K562 (cell line): ENCODE data around the gene ALX3. TPM values are rescaled to one million over a fixed set of nuclear protein-coding genes. Genes with fewer than 3 reads are reported as not detected.

Source experiments
- ATAC-seq: fragments of 200-7000 bp; cut with Tn5 transposase; 3 replicates; pipeline ENCODE4 v1.9.1; 2020; ENCODE audit warnings: moderate library complexity
- BruUV-seq: library from RNA; stranded (reverse); fragments of 400-500 nt; replicated peaks from 2 replicates; lab custom pipeline; 2021; lab: Mats Ljungman, UMichigan
- CTCF ChIA-PET: fragments of 300-600 bp; formaldehyde crosslinking; extraction: SDS; loops from one replicate; lab custom pipeline; 2021; ENCODE audit warnings: low intra/inter-chr PET ratio; lab: Yijun Ruan, JAX
- POLR2A ChIA-PET: fragments of 300-600, 350-650 bp; sonication (Branson Sonifier 250); formaldehyde crosslinking; extraction: SDS; loops from one replicate; lab custom pipeline; 2021; ENCODE audit warnings: antibody characterized with exemption, inconsistent platforms; lab: Yijun Ruan, JAX
- DNase-seq, 4 experiments: peaks; one replicate each; pipeline versions ENCODE4 v3.0.0 to v3.0.0-alpha.2; 2011 to 2018; ENCODE audit warnings: low spot score in 3 of 4, mixed read lengths in 3 of 4; ENCODE audit errors: extremely low read depth in 1 of 4
- FAIRE-seq: peaks from 2 replicates; lab custom pipeline; 2011; peaks lifted over from hg19 to GRCh38; lab: Jason Lieb, UNC
- H2AFZ ChIP-seq: 2 replicates; pipeline ENCODE4 v1.6.0; 2011; ENCODE audit warnings: low read depth, low read length, control low read depth, inconsistent platforms
- H3K27ac ChIP-seq: fragments of 200-600 bp; 3 replicates; pipeline ENCODE4 v1.8.0; 2011; ENCODE audit warnings: low read depth, mild to moderate bottlenecking, control low read depth, inconsistent platforms, low read length, moderate library complexity, mixed read lengths; ENCODE audit errors: extremely low read depth
- H3K27me3 ChIP-seq, 2 experiments: fragments of 300-600 bp in 1 of 2; 2 replicates in 1 of 2; 3 replicates in 1 of 2; pipeline versions ENCODE4 v1.6.0 to v1.8.0; 2011; ENCODE audit warnings: inconsistent platforms in 2 of 2, low read length in 2 of 2, mild to moderate bottlenecking in 1 of 2, mixed read lengths in 1 of 2, moderate library complexity in 1 of 2; ENCODE audit not compliant: control insufficient read depth in 2 of 2, insufficient read depth in 2 of 2
- H3K36me3 ChIP-seq: fragments of 300-600 bp; 3 replicates; pipeline ENCODE4 v1.8.0; 2011; ENCODE audit warnings: mild to moderate bottlenecking, low read length, inconsistent platforms; ENCODE audit not compliant: control insufficient read depth, insufficient read depth
- H3K4me1 ChIP-seq, 2 experiments: fragments of 200-600 bp in 1 of 2; replicated peaks in 1 of 2; 2 replicates in 1 of 2; 3 replicates in 1 of 2; pipeline versions ENCODE4 v1.5.1 to v1.8.0; 2011; ENCODE audit warnings: inconsistent platforms in 2 of 2, low read length in 2 of 2, mild to moderate bottlenecking in 1 of 2, mixed read lengths in 1 of 2, moderate library complexity in 1 of 2; ENCODE audit not compliant: control insufficient read depth in 2 of 2, insufficient read depth in 2 of 2
- H3K4me2 ChIP-seq: 2 replicates; pipeline ENCODE4 v1.6.1; 2011; ENCODE audit warnings: low read length, control low read depth, inconsistent platforms, mixed read lengths; ENCODE audit not compliant: insufficient read depth
- H3K4me3 ChIP-seq: fragments of 200-600 bp; sonication (generic), shearing (Covaris generic); 2 replicates; pipeline ENCODE4 v1.5.1; 2016; ENCODE audit warnings: control low read depth, inconsistent platforms
- H3K79me2 ChIP-seq: fragments of 200-600 bp; 3 replicates; pipeline ENCODE4 v1.8.0; 2011; ENCODE audit warnings: low read length, inconsistent platforms; ENCODE audit not compliant: control insufficient read depth, insufficient read depth
- H3K9ac ChIP-seq, 2 experiments: 2 replicates each; pipeline versions ENCODE4 v1.6.0 to v1.6.1; 2011; ENCODE audit warnings: low read depth in 2 of 2, low read length in 2 of 2, control low read depth in 1 of 2, inconsistent platforms in 1 of 2, mild to moderate bottlenecking in 1 of 2, mixed read lengths in 1 of 2; ENCODE audit not compliant: insufficient read depth in 1 of 2
- H3K9me1 ChIP-seq: one replicate; pipeline ENCODE4 v1.6.0; 2011; ENCODE audit warnings: inconsistent platforms, mild to moderate bottlenecking, low read length, moderate library complexity; ENCODE audit not compliant: control insufficient read depth, insufficient read depth
- H3K9me3 ChIP-seq: replicated peaks from 2 replicates; pipeline ENCODE4 v1.5.1; 2011; ENCODE audit warnings: low read depth, low read length, inconsistent platforms; ENCODE audit not compliant: control insufficient read depth, insufficient read depth
- H4K20me1 ChIP-seq: replicated peaks from 2 replicates; pipeline ENCODE4 v1.6.1; 2011; ENCODE audit warnings: low read length, inconsistent platforms, mixed read lengths; ENCODE audit not compliant: control insufficient read depth, insufficient read depth
- BRCA1 ChIP-seq, 2 experiments: fragments of 450-650 bp in 1 of 2; sonication (generic) in 1 of 2; formaldehyde crosslinking in 1 of 2; IDR thresholded peaks; 2 replicates each; pipeline versions ENCODE4 v1.5.0 to v1.6.1; 2017 to 2020; ENCODE audit warnings: mild to moderate bottlenecking in 1 of 2, missing genetic modification reagents in 1 of 2
- ZNF175 ChIP-seq: fragments of 200-800 bp; sonication (Bioruptor generic); IDR thresholded peaks from 2 replicates; pipeline ENCODE4 v1.6.1; 2016; ENCODE audit warnings: low read depth, mild to moderate bottlenecking, missing genetic modification characterization, missing compliant biosample characterization
- ZNF232 ChIP-seq: sonication (generic); formaldehyde crosslinking; IDR thresholded peaks from 2 replicates; pipeline ENCODE4 v1.8.0; 2022; ENCODE audit warnings: mild to moderate bottlenecking, missing genetic modification reagents
- whole genome bisulfite sequencing: fragments of 100-300 bp; shearing (Covaris generic); methylation state at CpG from one replicate; pipeline ENCODE4 v1.1.6; 2016; ENCODE audit warnings: low coverage, mixed read lengths; ENCODE audit not compliant: insufficient coverage; ENCODE audit errors: missing lambda C conversion rate; 5-methylcytosine and 5-hydroxymethylcytosine counted together
- in situ Hi-C: fragments of 300-500 bp; cut with MboI; formaldehyde crosslinking; loops from 4 replicates; pipeline ENCODE4 v1.15.0; 2018; ENCODE audit warnings: inconsistent platforms, mixed read lengths
- intact Hi-C: fragments of 100-400 bp; cut with micrococcal nuclease; formaldehyde crosslinking; loops from 2 replicates; pipeline ENCODE4 v1.14.2; 2022
- polyA plus RNA-seq, 8 experiments: library from polyadenylated mRNA; depleted of rRNA in 4 of 8; stranded (reverse) in 5 of 8; unstranded in 3 of 8; fragments of >200 nt; fragmentation: Nextera tagmentation in 2 of 8; fragmentation: Illumina TruSeq in 1 of 8; extraction: Ambion mirVana in 2 of 8; extraction: Trizol in 1 of 8; gene quantifications; 2 replicates each; pipeline versions ENCODE4 v1.2.1 to v1.2.3, GENCODE V29; 2011 to 2014; ENCODE audit warnings: inconsistent platforms in 1 of 8, missing spikeins in 1 of 8
- total RNA-seq, 7 experiments: library from RNA; depleted of rRNA in 6 of 7; stranded (reverse); fragments of >200 nt in 6 of 7; fragmentation: Illumina TruSeq in 2 of 7; extraction: Trizol in 2 of 7; gene quantifications; 2 replicates each; pipeline versions ENCODE4 v1.2.1 to v1.2.3, GENCODE V29; 2011 to 2021; ENCODE audit warnings: low replicate concordance in 1 of 7
- TF ChIP-seq, protein P1 (sequence below): fragments of 450-650 bp; IDR thresholded peaks from 2 replicates; pipeline ENCODE4 v1.6.1; 2018; ENCODE audit not compliant: partially characterized antibody
- TF ChIP-seq, protein P2 (sequence below), 2 experiments: IDR thresholded peaks; 2 replicates each; pipeline ENCODE4 v1.6.1; 2011; ENCODE audit warnings: borderline replicate concordance in 1 of 2, control low read depth in 1 of 2, low read depth in 1 of 2, low read length in 1 of 2, mild to moderate bottlenecking in 1 of 2, mixed read lengths in 1 of 2, moderate library complexity in 1 of 2; ENCODE audit not compliant: insufficient read depth in 1 of 2, insufficient read length in 1 of 2, poor library complexity in 1 of 2, severe bottlenecking in 1 of 2; ENCODE audit errors: extremely low read depth in 1 of 2
- TF ChIP-seq, protein P3 (sequence below): sonication (generic); formaldehyde crosslinking; IDR thresholded peaks from 2 replicates; pipeline ENCODE4 v1.8.0; 2022; ENCODE audit warnings: missing genetic modification reagents, mild to moderate bottlenecking, moderate library complexity, borderline replicate concordance
- TF ChIP-seq, protein P4 (sequence below): sonication (generic); formaldehyde crosslinking; IDR thresholded peaks from 2 replicates; pipeline ENCODE4 v1.4.0; 2020; ENCODE audit warnings: mild to moderate bottlenecking, missing genetic modification reagents

Gene ALX3
- total and polyA plus RNA-seq, 9 of the 15 experiments (the other 6 are each of a cell fraction or from before 2014, with no cell fraction given): not detected

DNA sequence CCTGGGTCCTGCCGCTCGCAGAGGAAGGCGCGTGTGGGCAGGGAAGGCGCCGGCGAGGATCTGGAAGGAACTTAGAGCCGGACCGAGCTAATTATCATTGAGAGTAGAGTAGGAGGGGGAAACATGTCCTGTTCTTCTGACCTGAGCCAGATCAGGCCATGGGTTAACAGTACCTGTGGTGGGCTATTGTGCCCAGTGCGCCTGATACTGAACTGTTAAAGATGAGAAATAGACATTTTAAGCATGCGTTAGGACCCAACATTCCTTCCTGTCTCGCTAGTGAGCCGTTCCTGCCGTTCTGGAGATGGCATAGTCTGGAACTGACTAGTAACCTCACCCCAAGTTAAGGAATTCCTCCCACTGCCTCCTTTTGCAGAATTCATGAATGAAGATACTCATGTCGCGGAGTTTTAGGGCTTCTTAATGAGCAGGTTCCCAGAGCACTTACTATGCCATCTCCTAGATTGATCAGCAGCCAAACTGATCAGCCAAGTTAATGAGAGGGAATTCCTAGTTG, 35.2 kb downstream of the ALX3 start:
- no peaks in the 10 kb centered on the region for H3K9me1 ChIP-seq
- peaks cover 30% of the 10 kb centered on the region for H3K79me2 ChIP-seq
- intact Hi-C loops (no loop called here), in situ Hi-C loops (no loop called here)
- ChIA-PET POLR2A (interaction anchor here (0.6 to 14.6 kb wide), 16 partner anchors 13 to 375 kb away, joined by 3 to 200 read pairs (median 5); partner anchors contain the start of genes AHCYL1 and RBM15), CTCF (no interaction called here)
- H3K27me3 ChIP-seq: no peaks in the 10 kb centered on the region
- BruUV-seq: no TSS peak
- H3K9me3 ChIP-seq: no peaks in the 10 kb centered on the region
- 8% methylated on average over 16 of the region's 16 CpGs for WGBS
- H3K4me1 ChIP-seq: peaks cover 14 to 39% of the 10 kb centered on the region in 2 experiments
- FAIRE-seq (peak; percentile 23), ATAC-seq (peak; percentile 58), DNase-seq (no peak)
- H3K27ac ChIP-seq: peak overlapping the region; percentile 88
- peaks cover 38% of the 10 kb centered on the region for H3K36me3 ChIP-seq
- H4K20me1 ChIP-seq: peaks cover 5% of the 10 kb centered on the region; the same call in 1 of the 2 replicates
- H3K4me3 ChIP-seq: peak overlapping the region; percentile 95
- peak overlapping the region; percentile 82 for H2AFZ ChIP-seq
- peak overlapping the region; percentile 92 to 97 for H3K9ac ChIP-seq
- peak overlapping the region; percentile 100 for H3K4me2 ChIP-seq
- TF ChIP-seq BRCA1 (IDR thresholded peaks at IDR 0.05) (no peak), BRCA1 (CRISPR knock-in tag; IDR thresholded peaks at IDR 0.05) (0 out of 2 replicates have a peak, but pooled peaks have one; percentile 9), ZNF232 (CRISPR knock-in tag) (0 out of 2 replicates have a peak, but pooled peaks have one; percentile 51), ZNF175 (CRISPR knock-in tag) (no peak)
- TF ChIP-seq, protein P1, sequence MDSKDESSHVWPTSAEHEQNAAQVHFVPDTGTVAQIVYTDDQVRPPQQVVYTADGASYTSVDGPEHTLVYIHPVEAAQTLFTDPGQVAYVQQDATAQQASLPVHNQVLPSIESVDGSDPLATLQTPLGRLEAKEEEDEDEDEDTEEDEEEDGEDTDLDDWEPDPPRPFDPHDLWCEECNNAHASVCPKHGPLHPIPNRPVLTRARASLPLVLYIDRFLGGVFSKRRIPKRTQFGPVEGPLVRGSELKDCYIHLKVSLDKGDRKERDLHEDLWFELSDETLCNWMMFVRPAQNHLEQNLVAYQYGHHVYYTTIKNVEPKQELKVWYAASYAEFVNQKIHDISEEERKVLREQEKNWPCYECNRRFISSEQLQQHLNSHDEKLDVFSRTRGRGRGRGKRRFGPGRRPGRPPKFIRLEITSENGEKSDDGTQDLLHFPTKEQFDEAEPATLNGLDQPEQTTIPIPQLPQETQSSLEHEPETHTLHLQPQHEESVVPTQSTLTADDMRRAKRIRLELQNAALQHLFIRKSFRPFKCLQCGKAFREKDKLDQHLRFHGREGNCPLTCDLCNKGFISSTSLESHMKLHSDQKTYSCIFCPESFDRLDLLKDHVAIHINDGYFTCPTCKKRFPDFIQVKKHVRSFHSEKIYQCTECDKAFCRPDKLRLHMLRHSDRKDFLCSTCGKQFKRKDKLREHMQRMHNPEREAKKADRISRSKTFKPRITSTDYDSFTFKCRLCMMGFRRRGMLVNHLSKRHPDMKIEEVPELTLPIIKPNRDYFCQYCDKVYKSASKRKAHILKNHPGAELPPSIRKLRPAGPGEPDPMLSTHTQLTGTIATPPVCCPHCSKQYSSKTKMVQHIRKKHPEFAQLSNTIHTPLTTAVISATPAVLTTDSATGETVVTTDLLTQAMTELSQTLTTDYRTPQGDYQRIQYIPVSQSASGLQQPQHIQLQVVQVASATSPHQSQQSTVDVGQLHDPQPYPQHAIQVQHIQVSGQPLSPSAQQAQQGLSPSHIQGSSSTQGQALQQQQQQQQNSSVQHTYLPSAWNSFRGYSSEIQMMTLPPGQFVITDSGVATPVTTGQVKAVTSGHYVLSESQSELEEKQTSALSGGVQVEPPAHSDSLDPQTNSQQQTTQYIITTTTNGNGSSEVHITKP: peak; percentile 54
- TF ChIP-seq, protein P2, sequence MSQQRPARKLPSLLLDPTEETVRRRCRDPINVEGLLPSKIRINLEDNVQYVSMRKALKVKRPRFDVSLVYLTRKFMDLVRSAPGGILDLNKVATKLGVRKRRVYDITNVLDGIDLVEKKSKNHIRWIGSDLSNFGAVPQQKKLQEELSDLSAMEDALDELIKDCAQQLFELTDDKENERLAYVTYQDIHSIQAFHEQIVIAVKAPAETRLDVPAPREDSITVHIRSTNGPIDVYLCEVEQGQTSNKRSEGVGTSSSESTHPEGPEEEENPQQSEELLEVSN (IDR thresholded peaks at IDR 0.05; ENCODE audit: borderline replicate concordance in 1 of 2, extremely low read depth in 1 of 2, insufficient read depth in 1 of 2, insufficient read length in 1 of 2, low read depth in 1 of 2, low read length in 1 of 2, poor library complexity in 1 of 2, severe bottlenecking in 1 of 2): peak in 1 of 2 experiments; percentile 59
- TF ChIP-seq, protein P3, sequence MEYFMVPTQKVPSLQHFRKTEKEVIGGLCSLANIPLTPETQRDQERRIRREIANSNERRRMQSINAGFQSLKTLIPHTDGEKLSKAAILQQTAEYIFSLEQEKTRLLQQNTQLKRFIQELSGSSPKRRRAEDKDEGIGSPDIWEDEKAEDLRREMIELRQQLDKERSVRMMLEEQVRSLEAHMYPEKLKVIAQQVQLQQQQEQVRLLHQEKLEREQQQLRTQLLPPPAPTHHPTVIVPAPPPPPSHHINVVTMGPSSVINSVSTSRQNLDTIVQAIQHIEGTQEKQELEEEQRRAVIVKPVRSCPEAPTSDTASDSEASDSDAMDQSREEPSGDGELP (CRISPR knock-in tag): peak; percentile 21; the same call in 1 of the 2 replicates
- TF ChIP-seq, protein P4, sequence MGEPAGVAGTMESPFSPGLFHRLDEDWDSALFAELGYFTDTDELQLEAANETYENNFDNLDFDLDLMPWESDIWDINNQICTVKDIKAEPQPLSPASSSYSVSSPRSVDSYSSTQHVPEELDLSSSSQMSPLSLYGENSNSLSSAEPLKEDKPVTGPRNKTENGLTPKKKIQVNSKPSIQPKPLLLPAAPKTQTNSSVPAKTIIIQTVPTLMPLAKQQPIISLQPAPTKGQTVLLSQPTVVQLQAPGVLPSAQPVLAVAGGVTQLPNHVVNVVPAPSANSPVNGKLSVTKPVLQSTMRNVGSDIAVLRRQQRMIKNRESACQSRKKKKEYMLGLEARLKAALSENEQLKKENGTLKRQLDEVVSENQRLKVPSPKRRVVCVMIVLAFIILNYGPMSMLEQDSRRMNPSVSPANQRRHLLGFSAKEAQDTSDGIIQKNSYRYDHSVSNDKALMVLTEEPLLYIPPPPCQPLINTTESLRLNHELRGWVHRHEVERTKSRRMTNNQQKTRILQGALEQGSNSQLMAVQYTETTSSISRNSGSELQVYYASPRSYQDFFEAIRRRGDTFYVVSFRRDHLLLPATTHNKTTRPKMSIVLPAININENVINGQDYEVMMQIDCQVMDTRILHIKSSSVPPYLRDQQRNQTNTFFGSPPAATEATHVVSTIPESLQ: 0 out of 2 replicates have a peak, but pooled peaks have one; percentile 49
